Kidney capillary endothelial cell (primary cell): ENCODE data around the gene IFT172.
"Not testable (repeated sequence)": the region's sequence is repeated elsewhere in the genome, so short reads cannot be mapped to it uniquely, and the experiment has no call there.

Experiments used
- DNase-seq: peaks from one replicate; pipeline ENCODE4 v3.0.0-alpha.2; 2018; ENCODE audit warnings: low spot score

The IFT172 gene, protein sequence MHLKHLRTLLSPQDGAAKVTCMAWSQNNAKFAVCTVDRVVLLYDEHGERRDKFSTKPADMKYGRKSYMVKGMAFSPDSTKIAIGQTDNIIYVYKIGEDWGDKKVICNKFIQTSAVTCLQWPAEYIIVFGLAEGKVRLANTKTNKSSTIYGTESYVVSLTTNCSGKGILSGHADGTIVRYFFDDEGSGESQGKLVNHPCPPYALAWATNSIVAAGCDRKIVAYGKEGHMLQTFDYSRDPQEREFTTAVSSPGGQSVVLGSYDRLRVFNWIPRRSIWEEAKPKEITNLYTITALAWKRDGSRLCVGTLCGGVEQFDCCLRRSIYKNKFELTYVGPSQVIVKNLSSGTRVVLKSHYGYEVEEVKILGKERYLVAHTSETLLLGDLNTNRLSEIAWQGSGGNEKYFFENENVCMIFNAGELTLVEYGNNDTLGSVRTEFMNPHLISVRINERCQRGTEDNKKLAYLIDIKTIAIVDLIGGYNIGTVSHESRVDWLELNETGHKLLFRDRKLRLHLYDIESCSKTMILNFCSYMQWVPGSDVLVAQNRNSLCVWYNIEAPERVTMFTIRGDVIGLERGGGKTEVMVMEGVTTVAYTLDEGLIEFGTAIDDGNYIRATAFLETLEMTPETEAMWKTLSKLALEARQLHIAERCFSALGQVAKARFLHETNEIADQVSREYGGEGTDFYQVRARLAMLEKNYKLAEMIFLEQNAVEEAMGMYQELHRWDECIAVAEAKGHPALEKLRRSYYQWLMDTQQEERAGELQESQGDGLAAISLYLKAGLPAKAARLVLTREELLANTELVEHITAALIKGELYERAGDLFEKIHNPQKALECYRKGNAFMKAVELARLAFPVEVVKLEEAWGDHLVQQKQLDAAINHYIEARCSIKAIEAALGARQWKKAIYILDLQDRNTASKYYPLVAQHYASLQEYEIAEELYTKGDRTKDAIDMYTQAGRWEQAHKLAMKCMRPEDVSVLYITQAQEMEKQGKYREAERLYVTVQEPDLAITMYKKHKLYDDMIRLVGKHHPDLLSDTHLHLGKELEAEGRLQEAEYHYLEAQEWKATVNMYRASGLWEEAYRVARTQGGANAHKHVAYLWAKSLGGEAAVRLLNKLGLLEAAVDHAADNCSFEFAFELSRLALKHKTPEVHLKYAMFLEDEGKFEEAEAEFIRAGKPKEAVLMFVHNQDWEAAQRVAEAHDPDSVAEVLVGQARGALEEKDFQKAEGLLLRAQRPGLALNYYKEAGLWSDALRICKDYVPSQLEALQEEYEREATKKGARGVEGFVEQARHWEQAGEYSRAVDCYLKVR (N-terminal part only)

DNA sequence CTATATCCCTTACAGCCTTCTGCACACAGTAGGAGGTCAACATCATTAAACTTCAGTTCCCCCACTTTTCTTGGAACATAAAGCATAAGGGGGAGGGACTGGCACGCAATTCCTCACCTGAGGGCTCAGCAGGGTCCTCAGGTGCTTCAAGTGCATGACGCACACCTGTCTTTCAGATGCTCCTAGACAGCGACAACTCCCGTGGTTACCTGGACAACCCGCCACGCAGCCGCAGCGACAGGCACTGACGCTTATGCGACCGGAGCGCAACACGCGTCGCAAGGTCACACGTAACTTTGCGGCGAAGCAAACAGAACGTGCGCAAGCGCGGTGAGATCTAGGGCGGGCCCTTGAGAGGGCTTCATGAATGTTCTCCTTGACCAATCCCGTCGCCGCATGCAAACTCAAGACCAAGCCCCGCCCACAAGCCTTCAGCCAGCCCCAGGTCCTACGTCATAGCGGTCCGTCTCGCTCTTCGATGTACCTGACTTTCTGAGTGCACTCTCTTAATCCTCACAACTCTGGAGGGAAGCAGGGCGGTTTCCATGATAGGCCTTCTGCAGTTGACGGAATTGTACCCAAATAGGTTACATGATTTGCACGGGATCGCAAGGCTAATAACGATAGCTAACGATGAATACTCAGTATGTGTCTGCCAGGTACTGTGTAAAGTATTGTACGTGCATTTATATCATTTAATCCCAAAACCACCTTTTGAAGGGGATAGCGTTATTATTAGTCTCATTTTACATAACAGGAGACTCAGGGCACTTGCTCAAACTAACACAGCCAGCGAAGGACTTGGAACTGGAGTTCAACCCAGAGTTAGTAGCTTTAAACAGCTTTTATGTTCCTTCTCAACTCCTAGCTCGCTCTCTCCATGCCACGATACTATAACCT, at the start of gene IFT172:
TSS of gene IFT172 (minus strand) at position 246 of the 900 bp plus-strand sequence. CDS start at position 156, 90 bp downstream.
- peak; percentile 98 for DNase-seq

GRCh38 chr2:27538839-27539450, 49.4 kb upstream of the IFT172 start:
- DNase-seq = not testable (repeated sequence)

- no peak for DNase-seq
These were observed 47.7 kb upstream of the IFT172 start for GRCh38 chr2:27537287-27537686.

DNA sequence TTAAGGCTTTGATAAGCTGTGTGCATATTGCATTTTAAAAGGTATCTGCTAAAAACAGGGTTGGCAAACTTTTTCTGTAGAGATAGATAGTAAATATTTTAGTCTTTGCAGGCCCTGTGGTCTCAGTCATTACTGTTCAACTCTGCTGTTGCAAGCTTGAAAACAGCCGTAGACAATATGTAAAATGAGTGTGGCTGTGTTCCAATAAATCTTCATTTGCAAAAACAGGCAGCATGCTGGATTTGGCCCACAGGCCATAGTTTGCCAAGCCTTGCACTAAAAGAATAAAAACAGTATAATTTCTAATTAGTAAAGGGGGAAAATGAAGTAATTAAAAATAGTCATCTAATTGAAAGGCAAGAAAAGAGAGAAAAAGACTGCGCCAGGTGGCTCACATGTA, 42.4 kb upstream of the IFT172 start:
- DNase-seq = no peak

GRCh38 chr2:27527182-27527581, 37.6 kb upstream of the IFT172 start:
- DNase-seq = no peak

- DNase-seq = no peak
These were observed 32.9 kb upstream of the IFT172 start for GRCh38 chr2:27522400-27522945.

DNA sequence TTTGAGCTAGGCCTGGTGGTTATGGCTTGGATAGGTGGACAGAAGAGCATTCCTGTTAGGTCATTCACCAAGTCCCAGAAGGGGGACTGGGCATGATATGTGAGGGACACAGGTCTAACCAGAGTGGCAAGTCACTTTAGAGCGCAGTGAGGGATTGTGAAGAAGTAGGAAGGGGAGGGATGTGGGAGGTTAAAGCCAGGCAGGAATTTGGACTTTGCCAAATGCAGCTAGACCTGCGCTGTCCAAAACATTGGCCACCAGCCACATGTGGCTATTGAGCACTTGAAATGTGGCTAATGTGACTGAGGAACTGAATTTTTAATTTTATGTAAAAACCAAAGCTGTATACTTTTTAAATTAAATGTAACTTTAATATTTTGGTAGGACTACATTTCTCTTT, 30.8 kb upstream of the IFT172 start:
- DNase-seq = no peak

DNA sequence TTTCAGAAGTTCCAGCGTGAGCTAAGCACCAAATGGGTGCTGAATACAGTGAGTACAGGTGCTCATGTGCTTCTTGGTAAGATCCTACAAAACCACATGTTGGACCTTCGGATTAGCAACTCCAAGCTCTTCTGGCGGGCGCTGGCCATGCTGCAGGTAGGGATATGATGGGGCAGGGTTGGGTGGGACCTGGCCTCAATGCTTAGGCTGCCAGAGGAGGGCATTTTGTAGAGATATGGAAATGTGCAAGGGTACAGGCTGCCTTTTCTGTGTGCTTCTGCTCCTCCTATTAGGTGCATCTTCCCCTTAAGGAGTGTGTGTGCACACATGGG, 29.2 kb upstream of the IFT172 start:
- no peak for DNase-seq

GRCh38 chr2:27518113-27518781, 28.7 kb upstream of the IFT172 start:
- DNase-seq = no peak

DNA sequence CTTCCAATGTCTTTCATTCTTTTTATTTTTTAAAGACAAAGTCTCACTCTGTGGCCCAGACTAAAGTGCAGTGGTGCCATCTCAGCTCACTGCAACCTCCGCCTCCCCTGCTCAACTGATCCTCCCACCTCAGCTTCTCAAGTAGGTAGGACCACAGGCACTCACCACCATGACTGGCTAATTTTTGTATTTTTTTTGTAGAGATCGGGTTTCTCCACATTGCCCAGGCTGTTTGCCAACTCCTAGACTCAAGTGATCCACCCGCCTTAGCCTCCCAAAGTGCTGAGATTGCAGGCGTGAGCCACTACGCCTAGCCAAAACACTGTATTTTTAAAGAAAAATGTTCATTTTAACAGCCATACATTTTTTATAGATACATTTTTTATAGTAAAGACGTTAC, 19.8 kb upstream of the IFT172 start:
- DNase-seq = no peak

GRCh38 chr2:27507293-27507692, 17.8 kb upstream of the IFT172 start:
- DNase-seq = no peak

DNA sequence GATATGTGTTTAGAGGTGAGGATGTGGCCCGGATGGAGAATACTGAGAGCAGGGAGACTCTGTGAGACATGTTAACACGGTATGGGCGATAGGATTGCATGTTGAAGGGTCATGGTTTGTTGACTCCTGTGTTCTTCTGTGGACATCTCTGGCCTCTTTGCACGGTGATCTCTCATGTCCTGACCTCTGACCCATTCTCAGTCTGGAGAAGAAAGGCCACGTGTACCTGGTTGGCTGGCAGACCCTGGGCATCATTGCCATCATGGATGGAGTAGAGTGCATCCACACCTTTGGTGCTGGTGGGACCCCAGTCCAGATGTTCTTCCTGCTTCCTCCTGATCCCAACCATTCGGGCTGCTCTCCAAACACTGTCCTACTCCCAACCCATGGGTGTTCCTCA, 17.0 kb upstream of the IFT172 start:
- no peak for DNase-seq

DNA sequence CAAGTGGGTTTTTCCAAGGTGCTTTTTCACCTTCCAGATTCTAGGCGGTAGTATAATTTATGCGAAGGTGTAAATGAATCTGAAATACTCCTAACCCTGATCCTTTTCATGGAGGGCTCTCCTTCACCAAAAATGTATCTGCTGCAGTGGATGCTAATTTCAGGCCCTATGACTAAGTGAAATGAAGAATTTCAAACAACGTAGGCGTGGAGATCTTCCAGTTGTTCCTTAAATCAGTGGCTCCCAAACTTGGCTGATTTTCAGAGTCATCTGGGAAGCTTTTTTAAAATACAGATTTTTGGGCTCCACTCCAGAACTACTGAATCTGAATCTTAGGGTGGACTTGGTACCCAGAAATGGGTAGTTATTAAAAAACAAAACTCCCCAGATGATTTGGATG, 12.6 kb upstream of the IFT172 start:
- DNase-seq = no peak

DNA sequence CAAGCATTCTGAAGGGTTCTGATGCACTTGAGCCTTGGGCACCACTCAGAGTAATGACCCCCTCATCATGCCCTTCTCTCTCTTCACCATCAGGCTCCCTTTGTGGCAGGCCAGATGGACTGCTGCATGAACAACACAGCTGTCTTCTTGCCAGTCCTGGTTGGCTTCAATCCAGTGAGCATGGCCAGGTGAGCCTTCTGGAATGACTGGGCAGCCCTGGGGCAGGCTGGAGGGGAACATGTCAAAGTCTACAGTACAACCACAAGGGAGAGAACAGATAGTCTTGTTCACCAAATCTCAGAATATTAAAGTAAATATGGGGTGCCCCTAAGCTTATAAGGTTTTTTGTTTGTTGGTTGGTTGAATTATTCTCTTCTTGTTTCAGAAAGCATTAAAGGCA, 11.5 kb upstream of the IFT172 start:
- no peak for DNase-seq

DNA sequence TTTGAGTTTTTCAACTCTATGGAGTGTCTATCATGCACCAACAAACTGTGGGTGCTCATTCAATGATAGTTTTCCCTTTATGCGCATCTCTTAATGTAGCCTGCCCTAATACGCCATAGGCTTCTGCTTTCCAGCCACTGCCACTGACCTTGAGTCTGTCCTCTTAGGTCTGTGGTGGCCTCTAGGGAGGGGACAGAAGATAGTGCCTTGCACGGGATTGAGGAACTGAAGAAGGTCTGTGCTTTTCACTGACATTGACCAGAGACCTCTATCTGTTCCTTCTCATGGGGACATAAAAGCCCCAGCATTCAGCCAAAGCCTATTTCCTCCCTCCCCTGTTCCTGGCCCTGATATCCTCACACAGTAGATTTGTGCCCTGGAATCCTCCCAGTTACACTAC, 9.4 kb upstream of the IFT172 start:
- no peak for DNase-seq

- no peak for DNase-seq
These were observed 7.7 kb upstream of the IFT172 start for GRCh38 chr2:27497288-27497627.

DNA sequence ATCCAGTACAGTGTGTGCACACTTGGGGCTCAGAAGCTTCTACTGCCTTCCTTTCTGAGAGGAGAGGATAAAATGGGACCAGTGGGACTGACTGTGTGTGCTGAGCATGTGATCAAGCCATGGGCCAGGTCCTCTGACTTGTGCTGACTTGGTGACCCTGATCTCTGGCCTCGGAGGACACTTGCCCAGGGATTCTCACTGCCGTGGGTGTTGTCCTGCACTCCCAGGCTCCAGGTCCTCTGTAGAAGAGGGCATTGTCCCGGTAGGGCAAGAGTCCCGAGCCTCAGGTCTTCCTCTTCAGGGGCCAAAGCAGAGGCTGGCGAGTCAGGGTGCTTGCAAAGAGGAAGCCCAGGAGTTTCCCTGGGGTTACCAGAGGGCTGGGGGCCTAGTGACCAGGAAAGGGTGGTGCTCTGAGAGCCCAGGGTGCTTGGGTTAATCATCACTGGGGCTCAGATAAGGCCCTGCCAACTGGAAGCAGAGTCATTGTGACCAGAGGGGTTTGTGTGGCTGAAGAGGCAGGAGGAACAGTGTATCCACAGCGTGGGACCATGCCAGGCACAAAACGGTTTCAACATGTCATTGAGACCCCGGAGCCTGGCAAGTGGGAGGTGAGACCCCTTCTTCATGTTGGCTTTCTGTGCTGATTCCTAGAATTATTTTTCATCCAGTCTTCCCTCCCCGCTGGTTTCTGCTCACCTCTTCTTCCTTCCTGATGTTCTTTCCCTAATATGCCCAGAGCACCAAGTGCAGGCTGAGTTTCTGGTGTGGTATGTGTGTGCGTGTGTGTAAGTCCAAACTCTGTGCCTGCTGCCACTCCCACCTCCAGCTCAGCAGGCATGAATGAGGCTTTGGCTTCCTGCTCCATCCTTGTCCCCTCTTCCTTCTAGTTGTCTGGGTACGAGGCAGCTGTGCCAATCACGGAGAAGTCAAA, 7.1 kb upstream of the IFT172 start, which contains the start of gene GCKR:
TSS of gene GCKR (plus strand) at position 483 of the 931 bp plus-strand sequence. CDS start at position 549, 66 bp downstream.
- no peak for DNase-seq

DNA sequence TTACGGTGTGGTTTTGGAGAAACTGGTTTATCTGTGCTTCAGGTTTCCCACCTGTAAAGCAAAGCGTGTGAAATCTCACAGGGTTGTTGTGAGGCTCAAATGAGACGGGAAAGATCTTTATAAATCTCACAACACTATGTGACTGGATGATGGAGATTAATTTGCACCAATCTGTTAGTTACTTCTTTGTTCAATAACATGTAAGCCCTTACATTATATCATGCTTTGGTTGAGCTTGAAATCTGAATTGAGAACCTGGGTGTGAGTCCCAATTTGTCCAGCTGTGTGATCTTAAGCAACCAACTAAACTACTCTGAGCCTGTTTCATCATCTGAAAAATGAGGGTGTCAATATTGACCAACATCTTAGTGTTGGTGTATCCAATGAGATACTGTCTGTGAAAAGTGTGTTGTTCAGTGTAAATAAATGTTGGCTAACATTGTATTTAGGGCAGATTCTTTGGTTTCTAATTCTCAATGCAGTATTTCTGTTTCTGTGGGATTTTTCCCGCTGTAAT, 6.4 kb upstream of the IFT172 start:
- DNase-seq = no peak
